H9 (cell line): ENCODE results near the gene QPRT. TPM values are rescaled to one million over a fixed set of nuclear protein-coding genes. Genes with fewer than 3 reads are reported as not detected.
A peak's percentile ranks its signal among the peaks of the same experiment; 100 is the strongest.

Experiments used
- DNase-seq: peaks from one replicate; pipeline ENCODE4 v3.0.0-alpha.2; 2017
- H2AFZ ChIP-seq: one replicate; pipeline ENCODE4 v1.6.1; 2013; ENCODE audit warnings: mild to moderate bottlenecking, low read length, control low read depth, moderate library complexity
- H2AK5ac ChIP-seq: 2 replicates; pipeline ENCODE4 v1.6.1; 2013; ENCODE audit warnings: low read length, control low read depth, mixed read lengths; ENCODE audit not compliant: insufficient read length
- H2BK120ac ChIP-seq: one replicate; pipeline ENCODE4 v1.6.1; 2013; ENCODE audit warnings: low read depth, mild to moderate bottlenecking, low read length, control low read depth, inconsistent platforms; ENCODE audit not compliant: poor library complexity, severe bottlenecking
- H2BK12ac ChIP-seq: 2 replicates; pipeline ENCODE4 v1.6.1; 2013; ENCODE audit warnings: low read length, control low read depth, mixed read lengths, low read depth; ENCODE audit not compliant: insufficient read length
- H2BK15ac ChIP-seq: 2 replicates; pipeline ENCODE4 v1.6.1; 2013; ENCODE audit warnings: low read depth, low read length, control low read depth
- H2BK20ac ChIP-seq: one replicate; pipeline ENCODE4 v1.6.1; 2013; ENCODE audit warnings: low read depth, mild to moderate bottlenecking, low read length, control low read depth, inconsistent platforms; ENCODE audit not compliant: poor library complexity, severe bottlenecking
- H2BK5ac ChIP-seq: 2 replicates; pipeline ENCODE4 v1.6.1; 2013; ENCODE audit warnings: low read length, control low read depth, mixed read lengths; ENCODE audit not compliant: insufficient read length
- H3K14ac ChIP-seq: 2 replicates; pipeline ENCODE4 v1.6.1; 2013; ENCODE audit warnings: low read length, control low read depth; ENCODE audit not compliant: insufficient read depth
- H3K18ac ChIP-seq: 2 replicates; pipeline ENCODE4 v1.6.1; 2013; ENCODE audit warnings: low read depth, mild to moderate bottlenecking, mixed read lengths, low read length, control low read depth; ENCODE audit not compliant: insufficient read length
- H3K23ac ChIP-seq: 2 replicates; pipeline ENCODE4 v1.6.1; 2013; ENCODE audit warnings: low read length, control low read depth, mixed read lengths, low read depth; ENCODE audit not compliant: insufficient read length
- H3K23me2 ChIP-seq: 2 replicates; pipeline ENCODE4 v1.6.1; 2013; ENCODE audit warnings: low read depth, mild to moderate bottlenecking, mixed read lengths, low read length, control low read depth; ENCODE audit not compliant: insufficient read length, poor library complexity, severe bottlenecking
- H3K27ac ChIP-seq: 2 replicates; pipeline ENCODE4 v1.5.1; 2013; ENCODE audit warnings: low read length, control low read depth, mixed read lengths, low read depth; ENCODE audit not compliant: insufficient read length
- H3K27me3 ChIP-seq: 2 replicates; pipeline ENCODE4 v1.6.1; 2013; ENCODE audit warnings: low read length, control low read depth, inconsistent platforms; ENCODE audit not compliant: insufficient read depth
- H3K4ac ChIP-seq: 2 replicates; pipeline ENCODE4 v1.6.1; 2013; ENCODE audit warnings: low read depth, mild to moderate bottlenecking, control low read depth, inconsistent platforms, low read length, moderate library complexity
- H3K4me1 ChIP-seq: 2 replicates; pipeline ENCODE4 v1.6.1; 2013; ENCODE audit warnings: low read length, control low read depth, inconsistent platforms; ENCODE audit not compliant: insufficient read depth
- H3K4me2 ChIP-seq: 2 replicates; pipeline ENCODE4 v1.6.1; 2013; ENCODE audit warnings: low read length, control low read depth, mixed read lengths; ENCODE audit not compliant: insufficient read length, insufficient read depth
- H3K56ac ChIP-seq: 2 replicates; pipeline ENCODE4 v1.6.1; 2013; ENCODE audit warnings: low read depth, mild to moderate bottlenecking, mixed read lengths, low read length, control low read depth; ENCODE audit not compliant: insufficient read length
- H3K79me1 ChIP-seq: 2 replicates; pipeline ENCODE4 v1.6.1; 2013; ENCODE audit warnings: low read depth, mild to moderate bottlenecking, moderate library complexity, low read length, control low read depth, inconsistent platforms; ENCODE audit not compliant: insufficient read depth, poor library complexity, severe bottlenecking
- H3K79me2 ChIP-seq: 2 replicates; pipeline ENCODE4 v1.6.1; 2013; ENCODE audit warnings: low read length, control low read depth, inconsistent platforms; ENCODE audit not compliant: insufficient read depth
- H3K9ac ChIP-seq: 2 replicates; pipeline ENCODE4 v1.6.1; 2013; ENCODE audit warnings: low read length, control low read depth, mixed read lengths; ENCODE audit not compliant: insufficient read length; ENCODE audit errors: extremely low read depth
- H3K9me3 ChIP-seq: one replicate; pipeline ENCODE4 v1.6.1; 2013; ENCODE audit warnings: low read depth, low read length, inconsistent platforms; ENCODE audit not compliant: control insufficient read depth
- H3T11ph ChIP-seq: one replicate; pipeline ENCODE4 v1.6.1; 2013; ENCODE audit warnings: mild to moderate bottlenecking, low read length, control low read depth, inconsistent platforms
- H4K20me1 ChIP-seq: one replicate; pipeline ENCODE4 v1.6.1; 2013; ENCODE audit not compliant: control insufficient read depth, insufficient read length, insufficient read depth
- H4K5ac ChIP-seq: 2 replicates; pipeline ENCODE4 v1.6.1; 2013; ENCODE audit warnings: low read depth, mild to moderate bottlenecking, mixed read lengths, low read length, control low read depth; ENCODE audit not compliant: insufficient read length
- H4K8ac ChIP-seq: replicated peaks from 2 replicates; pipeline ENCODE4 v1.6.1; 2013; ENCODE audit warnings: low read length, control low read depth, mixed read lengths, low read depth; ENCODE audit not compliant: insufficient read length
- H4K91ac ChIP-seq: 2 replicates; pipeline ENCODE4 v1.6.1; 2013; ENCODE audit warnings: low read depth, mild to moderate bottlenecking, moderate library complexity, mixed read lengths, low read length, control low read depth; ENCODE audit not compliant: insufficient read length
- H3K27ac Mint-ChIP-seq, 3 experiments: 2 replicates in 2 of 3; 3 replicates in 1 of 3; pipeline ENCODE4 v1.8.0; 2020 to 2021; ENCODE audit warnings: mixed read lengths in 3 of 3, mild to moderate bottlenecking in 1 of 3, moderate library complexity in 1 of 3
- H3K27me3 Mint-ChIP-seq: 2 replicates; pipeline ENCODE4 v1.8.0; 2021; ENCODE audit warnings: low read depth, mild to moderate bottlenecking, moderate library complexity, mixed read lengths
- H3K36me3 Mint-ChIP-seq, 3 experiments: 2 replicates in 2 of 3; 3 replicates in 1 of 3; pipeline ENCODE4 v1.8.0; 2020 to 2021; ENCODE audit warnings: low read depth in 3 of 3, mixed read lengths in 3 of 3; ENCODE audit not compliant: insufficient read depth in 1 of 3
- H3K4me1 Mint-ChIP-seq, 2 experiments: 2 replicates each; pipeline ENCODE4 v1.8.0; 2020; ENCODE audit warnings: mixed read lengths in 2 of 2
- H3K4me3 Mint-ChIP-seq, 2 experiments: 2 replicates in 1 of 2; 3 replicates in 1 of 2; pipeline ENCODE4 v1.8.0; 2020 to 2021; ENCODE audit warnings: mild to moderate bottlenecking in 2 of 2, mixed read lengths in 2 of 2, moderate library complexity in 1 of 2
- H3K9me3 Mint-ChIP-seq, 2 experiments: 2 replicates in 1 of 2; 3 replicates in 1 of 2; pipeline ENCODE4 v1.8.0; 2020; ENCODE audit warnings: mild to moderate bottlenecking in 2 of 2, mixed read lengths in 2 of 2, moderate library complexity in 1 of 2
- CTCF ChIP-seq: fragments of 200-600 bp; sonication (generic); conservative IDR thresholded peaks from 3 replicates; pipeline ENCODE4 v1.8.0; 2021; ENCODE audit warnings: antibody characterized with exemption, mild to moderate bottlenecking
- WGBS: extraction: QIAGEN DNeasy Blood & Tissue Kit; methylation state at CpG from one replicate; pipeline ENCODE4 v1.1.7; 2013; ENCODE audit warnings: missing lambda C conversion rate, low lambda C conversion rate, mixed read lengths; ENCODE audit not compliant: insufficient read length; ENCODE audit errors: extremely low coverage; 5-methylcytosine and 5-hydroxymethylcytosine counted together
- total RNA-seq: library from RNA; stranded (reverse); gene quantifications from 2 replicates; pipeline ENCODE4 v1.2.1, GENCODE V29; 2021

Gene QPRT
- total RNA-seq, 1 experiment from 2014 or later = 107 TPM

- no peak for TF ChIP-seq CTCF
- no CpG with 5 or more reads among the region's 5 CpGs for WGBS
- peaks cover 25 to 28% (median 26%) of the 10 kb centered on the region in 3 experiments for H3K36me3 Mint-ChIP-seq
Measured at GRCh38 chr16:29701214-29701555, 22.2 kb downstream of the QPRT start.

More at GRCh38 chr16:29701214-29701555, 22.2 kb downstream of the QPRT start:
- H3K27ac Mint-ChIP-seq = peak overlapping the region in 1 of 3 experiments; percentile 57; a peak in 2 of 7 replicates
- Histone ChIP-seq H4K20me1 (no peaks in the 10 kb centered on the region), H4K8ac (no peak overlapping the region), H2AK5ac (no peak overlapping the region), H3K23me2 (no peaks in the 10 kb centered on the region), H3K4me1 (no peaks in the 10 kb centered on the region; the same call in 1 of the 2 replicates), H2AFZ (no peak overlapping the region), H3K4ac (no peak overlapping the region), H4K91ac (no peak overlapping the region), H4K5ac (no peak overlapping the region), H2BK5ac (no peak overlapping the region), H3K9ac (no peak overlapping the region), H3K27me3 (no peaks in the 10 kb centered on the region), H3K9me3 (no peaks in the 10 kb centered on the region), H3K18ac (no peak overlapping the region), H3K4me2 (no peak overlapping the region), H3K27ac (no peak overlapping the region), H3K56ac (no peak overlapping the region), H3T11ph (no peak overlapping the region), H2BK20ac (no peak overlapping the region), H2BK12ac (no peak overlapping the region), H3K79me2 (no peaks in the 10 kb centered on the region), H3K23ac (no peak overlapping the region), H3K14ac (no peak overlapping the region; the same call in 1 of the 2 replicates), H3K79me1 (no peaks in the 10 kb centered on the region), H2BK120ac (no peak overlapping the region), H2BK15ac (no peak overlapping the region)
- DNase-seq = no peak
- no peaks in the 10 kb centered on the region for H3K27me3 Mint-ChIP-seq
- H3K4me3 Mint-ChIP-seq = no peak overlapping the region; a peak in 1 of 5 replicates
- H3K9me3 Mint-ChIP-seq = peaks cover 6 to 13% of the 10 kb centered on the region in 2 experiments
- H3K4me1 Mint-ChIP-seq = peaks cover 29 to 31% of the 10 kb centered on the region in 2 experiments
